Measurements from ENCODE around the gene FOXP1.
A peak's percentile ranks its signal among the peaks of the same experiment; 100 is the strongest.

The FOXP1 gene

DNA sequence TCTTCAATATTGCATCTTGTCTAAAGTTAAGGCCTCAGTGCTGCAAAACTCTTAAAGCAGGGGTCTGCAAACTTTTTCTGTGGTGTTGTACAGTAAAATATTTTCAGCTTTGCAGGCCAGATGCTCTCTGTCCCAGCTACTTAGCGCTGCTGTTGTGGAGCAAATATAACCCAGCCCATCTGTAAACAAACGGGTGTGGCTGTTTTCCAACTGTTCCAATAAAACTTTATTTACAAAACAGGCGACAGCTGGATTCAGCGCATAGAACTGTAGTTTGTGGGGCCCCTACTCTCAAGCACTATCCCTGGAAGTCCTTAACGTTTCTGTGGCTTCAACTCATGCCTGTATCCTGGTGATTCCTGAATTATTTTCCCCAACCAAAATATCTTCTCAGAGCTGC, 365.0 kb downstream of the FOXP1 start:
- Mint-ChIP-seq H3K9me3 (peaks cover 4% of the 10 kb centered on the region), H3K27ac (peak overlapping the region; percentile 29), H3K36me3 (ENCODE audit: low read depth) (peaks cover 49% of the 10 kb centered on the region), H3K27me3 (no peaks in the 10 kb centered on the region), H3K4me3 (no peak overlapping the region), H3K4me1 (ENCODE audit: low read depth) (peaks cover 88% of the 10 kb centered on the region)

DNA sequence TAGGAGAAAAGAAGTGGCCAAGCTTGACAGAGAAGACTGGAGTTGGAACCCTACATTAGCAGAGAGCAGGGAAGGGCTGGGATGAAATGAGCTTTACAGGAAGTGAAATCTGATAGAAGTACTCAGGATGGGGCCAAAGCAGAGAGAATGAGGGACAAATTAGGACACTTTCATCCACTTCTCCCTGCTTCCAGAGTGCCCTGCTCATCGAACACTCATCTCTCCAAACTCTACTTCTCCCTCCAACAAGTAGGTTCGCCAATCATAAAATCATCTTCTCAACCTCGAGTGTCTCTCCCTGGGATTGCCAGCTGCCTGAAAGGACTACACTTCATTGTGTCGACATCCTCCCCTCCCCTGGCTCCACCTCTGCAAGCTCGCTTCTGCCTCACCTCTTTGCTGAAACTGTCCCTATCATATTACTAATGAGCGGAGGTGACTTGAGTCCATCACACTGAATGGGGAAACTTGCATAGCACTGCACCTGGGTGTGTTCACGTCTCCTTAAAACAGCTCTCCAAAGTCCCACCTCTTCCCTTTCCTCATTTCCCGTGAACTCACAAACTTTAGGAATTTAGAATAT, 365.8 kb downstream of the FOXP1 start:
- no peaks in the 10 kb centered on the region for H3K27me3 Mint-ChIP-seq
- H3K4me3 Mint-ChIP-seq, result no peak overlapping the region
- H3K9me3 Mint-ChIP-seq, result peaks cover 3% of the 10 kb centered on the region
- H3K27ac Mint-ChIP-seq, result peak overlapping the region; percentile 43
- peaks cover 85% of the 10 kb centered on the region for H3K4me1 Mint-ChIP-seq (ENCODE audit: low read depth)
- H3K36me3 Mint-ChIP-seq (ENCODE audit: low read depth), result peaks cover 46% of the 10 kb centered on the region

DNA sequence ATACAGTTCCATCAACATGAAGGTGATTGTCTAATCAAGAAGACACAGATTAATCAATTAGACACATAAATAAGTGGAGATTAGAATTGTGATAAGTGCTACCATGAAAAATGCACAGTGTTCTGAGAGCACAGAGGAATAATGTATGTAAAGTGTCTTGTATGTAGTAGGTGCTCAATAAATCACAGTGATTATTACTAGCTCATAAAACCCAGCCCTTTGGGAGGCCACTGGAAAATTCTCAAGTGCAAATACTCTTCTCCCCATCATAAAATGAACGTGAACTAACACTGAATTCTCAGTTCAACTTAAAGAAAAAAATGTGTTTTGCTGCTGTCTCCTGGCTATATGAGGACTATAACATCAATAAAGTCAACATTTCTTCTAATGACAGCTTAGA, 368.2 kb downstream of the FOXP1 start:
- Mint-ChIP-seq H3K9me3 (no peaks in the 10 kb centered on the region), H3K36me3 (ENCODE audit: low read depth) (peaks cover 42% of the 10 kb centered on the region), H3K4me1 (ENCODE audit: low read depth) (peaks cover 87% of the 10 kb centered on the region)

DNA sequence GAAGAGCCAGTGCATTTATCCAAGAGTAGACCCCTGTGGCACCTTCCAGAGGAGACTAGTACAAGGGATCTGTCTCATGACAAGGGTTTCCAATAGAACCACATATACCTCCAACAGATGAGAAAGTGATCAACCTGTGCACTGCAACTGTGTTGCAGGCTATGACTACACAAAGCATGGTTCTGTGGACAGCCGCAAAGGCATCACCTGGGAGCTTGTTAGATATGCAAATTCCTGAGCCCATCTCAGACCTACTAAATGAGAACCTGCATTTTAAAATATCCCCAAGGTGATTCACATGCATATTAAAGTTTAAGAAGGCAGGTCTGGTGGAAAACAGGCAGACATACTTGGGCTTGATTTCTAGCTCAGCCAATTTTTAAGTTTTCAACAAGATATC, 368.7 kb downstream of the FOXP1 start:
- H3K9me3 Mint-ChIP-seq, result no peaks in the 10 kb centered on the region
- H3K36me3 Mint-ChIP-seq (ENCODE audit: low read depth), result peaks cover 40% of the 10 kb centered on the region
- peak overlapping the region; percentile 26 for H3K27ac Mint-ChIP-seq
- H3K27me3 Mint-ChIP-seq, result no peaks in the 10 kb centered on the region
- H3K4me1 Mint-ChIP-seq (ENCODE audit: low read depth), result peaks cover 87% of the 10 kb centered on the region
- H3K4me3 Mint-ChIP-seq, result no peak overlapping the region

More for the DNA sequence above, 368.2 kb downstream of the FOXP1 start:
- Mint-ChIP-seq H3K27ac (no peak overlapping the region), H3K27me3 (no peaks in the 10 kb centered on the region), H3K4me3 (no peak overlapping the region)

DNA sequence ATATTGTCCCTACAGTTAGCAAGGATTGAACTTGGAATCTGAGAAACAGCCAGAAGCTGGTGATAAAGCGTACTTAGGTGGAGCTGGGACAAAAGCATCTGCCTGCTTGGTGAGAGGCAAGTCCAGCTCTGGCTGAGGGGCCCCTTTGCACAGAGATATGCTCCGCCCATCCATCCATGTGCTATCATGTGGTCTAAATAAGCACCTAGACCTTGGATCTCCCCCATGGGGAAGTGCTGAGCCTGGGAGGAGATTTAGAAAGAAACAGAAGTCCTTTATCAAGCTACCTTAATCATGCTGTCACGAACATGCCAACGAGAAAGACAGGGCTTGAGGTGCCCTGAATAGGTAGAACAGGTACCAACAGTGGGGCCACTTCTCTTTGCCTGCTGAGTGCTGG, 369.5 kb downstream of the FOXP1 start:
- peaks cover 88% of the 10 kb centered on the region for H3K4me1 Mint-ChIP-seq (ENCODE audit: low read depth)

DNA sequence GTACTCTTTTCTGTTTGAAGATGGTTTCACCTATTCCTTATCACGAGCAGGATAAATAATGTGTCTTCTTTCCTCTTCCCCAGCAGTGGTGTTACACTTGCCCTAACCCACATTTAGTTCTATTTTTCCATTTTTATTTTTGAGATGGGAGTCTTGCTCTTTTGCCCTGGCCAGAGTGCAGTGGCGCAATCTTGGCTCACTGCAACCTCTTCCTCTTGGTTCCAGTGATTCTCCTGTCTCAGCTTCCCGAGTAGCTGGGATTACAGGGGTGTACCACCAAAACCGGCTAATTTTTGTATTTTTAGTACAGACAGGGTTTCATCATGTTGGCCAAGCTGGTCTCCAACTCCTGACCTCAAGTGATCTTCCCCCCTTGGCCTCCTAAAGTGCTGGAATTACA, 372.4 kb downstream of the FOXP1 start:
- H3K4me3 Mint-ChIP-seq, result no peak overlapping the region
- H3K9me3 Mint-ChIP-seq, result no peaks in the 10 kb centered on the region
- peaks cover 94% of the 10 kb centered on the region for H3K4me1 Mint-ChIP-seq (ENCODE audit: low read depth)

More for the DNA sequence above, 369.5 kb downstream of the FOXP1 start:
- no peak overlapping the region for H3K27ac Mint-ChIP-seq
- H3K9me3 Mint-ChIP-seq, result no peaks in the 10 kb centered on the region
- H3K36me3 Mint-ChIP-seq (ENCODE audit: low read depth), result peaks cover 34% of the 10 kb centered on the region
- H3K4me3 Mint-ChIP-seq, result no peak overlapping the region
- H3K27me3 Mint-ChIP-seq, result no peaks in the 10 kb centered on the region

DNA sequence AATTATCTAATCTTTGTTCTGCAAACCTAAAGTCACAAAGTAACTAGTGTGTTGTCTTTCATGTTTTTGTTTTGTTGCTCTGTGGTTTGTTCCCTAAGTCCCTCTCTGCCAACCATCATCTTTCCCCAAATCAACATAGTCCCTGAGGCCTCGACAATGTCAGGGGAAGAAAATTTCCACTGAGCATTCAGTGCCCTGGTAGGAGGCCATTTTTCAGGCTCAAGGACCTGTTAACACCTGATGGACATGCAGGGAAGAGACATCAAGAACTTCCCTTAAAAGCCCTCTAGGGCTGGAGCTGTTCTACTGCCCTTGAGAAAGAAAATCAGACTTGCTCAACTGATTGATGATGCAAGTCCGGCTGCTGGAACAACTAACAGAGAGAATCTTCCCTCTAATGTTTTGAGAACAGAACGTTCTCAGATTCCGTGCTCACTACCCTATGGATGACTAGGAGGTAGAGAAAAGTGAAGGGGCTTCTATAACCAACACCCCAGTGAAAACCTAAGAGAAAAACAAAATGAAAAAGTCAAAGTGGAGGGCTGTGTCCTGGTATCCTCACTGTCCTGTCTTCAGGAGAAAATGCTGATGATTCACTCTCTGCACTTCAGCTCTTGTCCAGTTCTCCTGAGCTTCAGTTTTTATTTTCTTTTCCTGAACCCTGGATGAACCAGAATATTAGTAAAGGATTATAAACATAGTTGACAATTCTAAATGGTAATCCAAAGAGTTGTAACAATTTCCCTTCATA, 373.1 kb downstream of the FOXP1 start:
- Mint-ChIP-seq H3K27me3 (no peaks in the 10 kb centered on the region), H3K27ac (peak overlapping the region; percentile 81), H3K4me1 (ENCODE audit: low read depth) (peaks cover 91% of the 10 kb centered on the region), H3K4me3 (peak overlapping the region; percentile 42), H3K36me3 (ENCODE audit: low read depth) (peaks cover 16% of the 10 kb centered on the region), H3K9me3 (no peaks in the 10 kb centered on the region)

More for the DNA sequence above, 372.4 kb downstream of the FOXP1 start:
- peak overlapping the region; percentile 81 for H3K27ac Mint-ChIP-seq
- H3K36me3 Mint-ChIP-seq (ENCODE audit: low read depth), result peaks cover 18% of the 10 kb centered on the region
- H3K27me3 Mint-ChIP-seq, result no peaks in the 10 kb centered on the region

DNA sequence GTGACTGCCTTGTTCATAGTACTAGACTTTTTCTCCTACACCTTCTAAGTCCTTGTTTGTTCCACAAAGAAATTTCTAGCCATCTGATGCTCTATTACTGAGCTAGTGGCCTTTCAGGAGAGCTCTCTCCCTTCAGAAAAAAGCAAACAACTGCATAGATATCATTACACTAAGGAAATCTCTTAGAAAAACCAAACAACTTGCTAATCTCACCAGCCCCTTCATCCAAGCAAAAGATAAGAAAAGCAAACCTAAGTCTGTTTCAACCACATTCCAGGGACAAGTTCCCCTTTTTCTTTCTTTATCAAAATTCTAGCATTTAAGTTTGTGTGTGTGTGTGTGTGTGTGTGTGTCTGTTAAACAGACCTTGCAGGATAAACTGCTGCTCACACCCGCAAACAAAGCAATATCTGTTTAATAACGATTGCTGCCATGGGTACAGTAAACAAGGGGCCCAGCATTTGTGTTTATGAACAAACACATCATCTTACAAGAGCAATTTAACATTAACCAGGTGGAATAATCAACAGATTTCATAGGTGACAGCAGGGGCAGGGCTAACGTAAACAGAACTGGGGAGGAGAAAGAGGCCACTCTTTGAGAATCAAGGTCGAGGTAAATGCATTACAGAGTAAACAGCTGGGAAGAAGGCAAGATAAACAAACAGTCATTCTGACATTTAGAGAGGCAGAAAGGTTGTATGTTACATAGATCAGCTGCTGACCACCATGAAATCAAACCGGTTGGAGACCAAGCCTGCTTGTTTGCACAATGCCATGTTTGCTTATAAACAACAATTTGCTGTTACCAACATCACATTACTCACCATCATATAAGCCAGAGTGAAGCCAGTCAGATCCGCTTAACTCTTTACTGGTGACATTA, 375.1 kb downstream of the FOXP1 start:
- H3K4me1 Mint-ChIP-seq (ENCODE audit: low read depth), result peaks cover 93% of the 10 kb centered on the region
- H3K9me3 Mint-ChIP-seq, result peaks cover 8% of the 10 kb centered on the region
- peak overlapping the region; percentile 1 for H3K4me3 Mint-ChIP-seq
- no peaks in the 10 kb centered on the region for H3K27me3 Mint-ChIP-seq
- peak overlapping the region; percentile 93 for H3K27ac Mint-ChIP-seq
- H3K36me3 Mint-ChIP-seq (ENCODE audit: low read depth), result peaks cover 29% of the 10 kb centered on the region

DNA sequence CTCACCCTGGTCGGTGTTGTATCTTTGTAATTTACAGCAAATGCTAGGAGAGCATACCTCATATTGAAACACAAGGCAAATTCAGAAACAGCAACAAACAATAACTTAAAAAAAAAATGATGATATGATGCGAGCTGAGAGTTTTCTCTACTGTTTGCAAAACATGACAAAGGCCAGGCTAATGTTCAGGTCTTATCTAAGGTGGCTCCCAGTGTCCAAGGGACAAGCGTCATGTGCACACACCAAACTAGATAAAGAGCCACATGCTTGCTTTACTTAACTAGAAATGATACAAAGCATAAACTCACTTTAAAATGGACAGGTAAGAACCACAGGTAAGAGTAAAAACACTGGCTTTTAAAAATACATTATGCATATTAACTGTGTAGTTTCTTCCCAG, 375.9 kb downstream of the FOXP1 start:
- peaks cover 29% of the 10 kb centered on the region for H3K36me3 Mint-ChIP-seq (ENCODE audit: low read depth)
- peak overlapping the region; percentile 93 for H3K27ac Mint-ChIP-seq
- no peaks in the 10 kb centered on the region for H3K27me3 Mint-ChIP-seq
- peaks cover 8% of the 10 kb centered on the region for H3K9me3 Mint-ChIP-seq
- H3K4me3 Mint-ChIP-seq, result no peak overlapping the region
- H3K4me1 Mint-ChIP-seq (ENCODE audit: low read depth), result peaks cover 98% of the 10 kb centered on the region

DNA sequence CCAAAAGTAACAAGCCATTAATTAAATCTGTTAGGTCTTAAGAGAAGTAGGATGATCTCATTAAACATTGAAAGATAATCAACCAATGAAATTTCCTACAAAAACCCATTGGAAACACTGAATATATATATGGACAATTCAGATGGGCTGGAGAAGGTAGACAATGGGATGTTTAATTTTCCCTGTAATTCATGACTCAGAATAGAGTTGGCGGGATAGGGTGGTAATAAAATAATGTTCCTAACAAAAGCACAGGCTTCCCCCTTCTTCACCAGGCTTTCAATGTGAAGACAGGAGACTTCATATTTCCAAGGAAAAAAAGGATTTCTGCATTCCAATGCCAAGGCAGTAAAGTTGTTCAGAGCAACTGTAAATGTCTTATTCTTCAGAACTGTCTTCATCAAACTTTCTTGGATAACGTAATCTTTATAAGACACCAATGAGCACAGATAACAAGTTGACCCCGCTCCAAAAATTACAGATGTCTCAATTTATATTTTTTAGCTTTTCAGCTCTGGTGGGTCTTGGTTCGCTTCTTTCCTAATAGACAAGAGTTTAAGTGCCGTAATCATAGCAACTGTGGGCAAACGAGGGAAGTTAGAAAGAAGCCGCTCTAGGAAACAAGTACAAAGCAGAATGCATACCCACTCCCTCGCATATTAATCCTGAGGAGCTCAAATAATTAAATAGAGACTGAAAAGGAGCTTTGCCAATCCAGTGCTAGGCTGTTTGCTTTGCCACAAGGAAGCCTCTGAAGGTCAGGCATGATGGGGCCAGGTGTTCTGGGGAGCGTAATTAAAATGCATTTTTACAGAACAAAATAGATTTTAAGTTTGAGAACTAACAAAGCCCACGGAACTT, 377.0 kb downstream of the FOXP1 start:
- Mint-ChIP-seq H3K4me1 (ENCODE audit: low read depth) (peaks cover 96% of the 10 kb centered on the region), H3K4me3 (no peak overlapping the region), H3K27me3 (no peaks in the 10 kb centered on the region), H3K27ac (peak overlapping the region; percentile 33), H3K9me3 (peaks cover 8% of the 10 kb centered on the region), H3K36me3 (ENCODE audit: low read depth) (peaks cover 19% of the 10 kb centered on the region)

DNA sequence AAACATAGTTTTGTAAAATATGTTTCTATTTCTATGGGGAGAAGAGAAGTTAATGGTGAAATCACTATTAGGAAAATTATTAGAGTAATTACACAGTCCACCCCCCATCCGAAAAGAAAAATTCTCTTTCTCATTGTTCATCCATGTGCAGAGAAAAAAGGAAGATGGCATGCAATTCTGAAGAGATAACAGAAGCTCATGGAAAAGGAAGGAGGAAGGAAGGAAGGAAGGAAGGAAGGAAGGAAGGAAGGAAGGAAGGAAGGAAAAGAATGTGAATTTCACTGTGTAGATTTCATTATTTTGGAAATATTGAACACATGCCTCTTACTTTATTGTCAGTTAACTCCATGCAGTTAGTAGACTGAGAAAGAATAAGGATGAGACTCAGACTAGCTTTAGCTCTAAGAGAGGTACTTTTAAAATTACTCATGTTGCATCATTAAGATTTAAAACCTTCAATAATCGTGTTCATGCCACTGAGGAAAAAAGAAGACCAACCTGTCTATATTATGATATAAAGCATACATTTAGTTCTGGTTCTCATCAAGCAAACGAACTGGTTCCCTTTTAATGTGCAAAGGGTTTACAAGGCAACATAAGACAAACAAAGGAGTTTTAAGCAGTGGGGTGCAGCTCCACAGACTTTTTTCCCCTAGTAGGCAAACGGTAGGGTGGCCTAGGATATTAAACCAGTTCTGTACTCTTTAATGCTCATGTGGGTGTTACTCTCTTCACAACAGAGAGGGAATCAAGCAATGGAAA, 379.6 kb downstream of the FOXP1 start:
- Mint-ChIP-seq H3K9me3 (peaks cover 8% of the 10 kb centered on the region), H3K36me3 (ENCODE audit: low read depth) (peaks cover 19% of the 10 kb centered on the region), H3K27ac (peak overlapping the region; percentile 84), H3K27me3 (no peaks in the 10 kb centered on the region), H3K4me1 (ENCODE audit: low read depth) (peaks cover 83% of the 10 kb centered on the region), H3K4me3 (no peak overlapping the region)

DNA sequence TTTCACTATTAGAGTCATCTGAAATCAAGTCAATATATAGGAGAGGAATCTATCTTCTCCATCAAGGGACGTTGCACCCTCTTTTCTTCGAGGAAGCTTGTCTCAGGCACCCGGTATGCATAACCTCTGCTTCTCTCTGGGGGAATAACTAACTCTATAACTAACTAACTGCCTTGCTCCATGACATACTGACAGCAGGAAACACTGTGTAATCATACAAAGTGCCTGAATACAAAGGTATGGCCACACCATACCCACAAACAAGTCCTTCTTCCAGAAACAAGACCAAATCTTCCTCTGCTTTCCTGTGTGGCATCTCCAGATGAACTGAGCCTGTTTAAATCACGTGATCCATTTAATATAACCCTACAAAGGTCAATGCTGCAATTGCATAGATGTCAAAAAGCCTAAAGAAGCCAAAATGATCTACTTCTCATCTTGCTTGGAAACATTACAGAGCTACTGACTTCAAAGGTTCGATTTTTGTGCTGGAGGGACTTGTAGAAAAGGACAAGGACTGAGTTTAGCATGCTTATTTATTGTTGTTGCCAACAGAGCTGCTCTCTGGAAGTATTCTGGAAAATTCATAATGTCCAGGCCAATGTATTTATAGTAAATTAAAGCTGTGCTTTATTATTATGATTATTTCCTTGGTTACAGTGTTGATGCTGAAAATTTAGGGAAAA, 380.5 kb downstream of the FOXP1 start:
- H3K9me3 Mint-ChIP-seq, result peaks cover 8% of the 10 kb centered on the region
- peaks cover 19% of the 10 kb centered on the region for H3K36me3 Mint-ChIP-seq (ENCODE audit: low read depth)
- no peaks in the 10 kb centered on the region for H3K27me3 Mint-ChIP-seq
- H3K27ac Mint-ChIP-seq, result peak overlapping the region; percentile 27
- no peak overlapping the region for H3K4me3 Mint-ChIP-seq
- H3K4me1 Mint-ChIP-seq (ENCODE audit: low read depth), result peaks cover 74% of the 10 kb centered on the region

DNA sequence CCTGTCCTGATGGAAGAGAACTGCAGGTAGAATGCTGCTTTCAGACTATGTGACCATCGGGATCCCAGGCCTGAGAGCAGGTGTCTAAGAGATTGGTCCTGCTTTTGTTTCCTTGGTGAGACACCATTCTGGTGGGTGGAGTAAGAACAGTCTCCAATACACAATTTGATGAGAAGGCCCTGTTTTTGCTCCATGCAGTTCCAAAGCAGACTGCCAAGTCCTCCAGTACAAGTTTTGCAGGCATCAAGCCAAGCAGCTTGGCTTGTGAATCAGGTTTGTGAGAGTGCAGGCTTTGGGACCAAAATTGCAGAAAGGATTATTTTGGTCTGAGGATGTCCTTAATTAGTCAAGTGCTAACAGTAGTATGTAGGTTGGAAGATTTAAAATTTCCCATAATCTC, 381.6 kb downstream of the FOXP1 start:
- Mint-ChIP-seq H3K4me3 (no peak overlapping the region), H3K27ac (peak overlapping the region; percentile 59), H3K36me3 (ENCODE audit: low read depth) (peaks cover 30% of the 10 kb centered on the region), H3K4me1 (ENCODE audit: low read depth) (peaks cover 65% of the 10 kb centered on the region), H3K9me3 (peaks cover 8% of the 10 kb centered on the region), H3K27me3 (no peaks in the 10 kb centered on the region)
